Left lung (tissue), 10 donors: ENCODE measurements around the gene CDX2. TPM values are rescaled to one million over a fixed set of nuclear protein-coding genes. Genes with fewer than 3 reads are reported as not detected.

Experiments
- ATAC-seq: fragments of 200-7000 bp; cut with Tn5 transposase; one replicate; pipeline ENCODE4 v1.9.1; 2020; ENCODE audit warnings: moderate library complexity
- DNase-seq, 4 donors: peaks; one replicate each; pipeline ENCODE4 v3.0.0-alpha.2; 2013 to 2020
- H3K27ac ChIP-seq, 2 donors: fragments of 200-600 bp; sonication (generic) in 1 of 2; one replicate each; pipeline versions ENCODE4 v1.5.0 to v1.8.0; 2020 to 2021
- H3K27me3 ChIP-seq, 2 donors: fragments of 200-600 bp; sonication (generic) in 1 of 2; one replicate each; pipeline versions ENCODE4 v1.5.0 to v1.8.0; 2020 to 2021
- H3K36me3 ChIP-seq, 2 donors: fragments of 200-600 bp; sonication (generic) in 1 of 2; one replicate each; pipeline versions ENCODE4 v1.5.0 to v1.8.0; 2020 to 2021
- H3K4me1 ChIP-seq, 2 donors: fragments of 200-600 bp; one replicate each; pipeline ENCODE4 v1.8.0; 2021
- H3K4me3 ChIP-seq, 2 donors: fragments of 200-600 bp; sonication (generic) in 1 of 2; one replicate each; pipeline versions ENCODE4 v1.5.0 to v1.8.0; 2020 to 2021; ENCODE audit warnings: mild to moderate bottlenecking in 1 of 2
- H3K9me3 ChIP-seq, 2 donors: fragments of 200-600 bp; sonication (generic) in 1 of 2; one replicate each; pipeline versions ENCODE4 v1.5.0 to v1.8.0; 2020 to 2021
- intact Hi-C, 2 donors: fragments of 100-400 bp; cut with DNase I; formaldehyde crosslinking; loops; one replicate each; pipeline versions ENCODE4 v1.11.2 to v1.14.2; 2022
- polyA plus RNA-seq, 6 donors: library from polyadenylated mRNA; unstranded; fragments of 120-200 nt; gene quantifications; one replicate each; pipeline ENCODE4 v1.2.1, GENCODE V29; 2013; ENCODE audit not compliant: insufficient read length in 6 of 6
- total RNA-seq, 2 donors: library from RNA; stranded (reverse); fragmentation: NEBNext Ultra II Directional; extraction: Animal tissue kit (Norgen Biotek cat#: 25700); gene quantifications; one replicate each; pipeline ENCODE4 v1.2.1, GENCODE V29; 2021
- TF ChIP-seq, protein P1 (sequence below), 2 donors: fragments of 200-600 bp; sonication (generic) in 1 of 2; IDR thresholded peaks; one replicate each; pipeline versions ENCODE4 v1.5.0 to v1.8.0; 2021; ENCODE audit warnings: antibody characterized with exemption in 2 of 2
- donor health status: DM: no; HTN: yes; CAD: no.
- donor health status: DM: no; HTN: no; CAD: no.

CDX2 gene
- total and polyA plus RNA-seq, 8 donors = not detected

DNA sequence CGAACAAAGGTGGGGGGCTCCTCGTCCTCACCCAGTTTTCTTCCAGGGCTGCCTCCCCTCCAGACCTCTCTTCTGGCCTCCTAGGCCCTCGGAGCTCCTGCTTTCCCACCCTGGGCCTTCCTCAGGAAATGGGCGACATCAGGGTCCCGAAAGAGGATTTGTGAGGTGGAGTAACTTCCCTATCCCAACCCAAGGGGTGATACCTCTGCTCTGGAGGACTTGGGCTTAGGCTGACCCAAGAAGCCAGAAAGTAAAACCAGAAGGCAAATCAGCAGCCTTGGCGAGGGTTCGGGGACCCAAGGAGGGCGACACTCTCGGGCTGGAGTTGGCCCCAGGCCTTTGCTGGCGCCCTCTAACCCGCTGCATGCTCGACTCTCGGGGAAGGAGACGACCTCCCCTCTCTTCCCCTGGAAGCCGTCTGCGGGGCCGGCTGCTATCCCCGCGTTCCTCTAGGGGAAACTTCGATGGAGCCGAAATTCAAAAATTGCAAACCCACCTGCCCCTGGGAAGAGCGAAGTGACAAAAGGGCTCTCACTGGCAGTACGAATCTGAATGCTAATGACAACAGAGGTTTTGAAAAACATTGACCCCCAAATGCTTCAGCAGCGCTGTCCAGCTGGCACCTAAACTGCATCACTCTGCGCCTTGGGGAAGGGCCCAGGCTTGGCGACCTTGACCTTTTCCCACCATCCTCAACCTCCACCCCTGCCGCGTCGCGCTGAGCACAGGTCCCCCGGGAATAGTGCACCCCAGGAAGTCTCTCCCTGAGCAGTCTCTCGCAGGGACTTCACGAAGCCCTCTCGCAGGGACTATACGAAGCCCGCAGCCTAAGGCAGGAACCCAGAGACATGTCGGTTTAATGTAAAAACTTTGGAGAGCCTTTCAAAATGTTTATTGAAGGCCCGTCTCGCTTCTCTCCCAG is 46.9 kb downstream of the CDX2 start:
- intact Hi-C loops = no loop called here
- Histone ChIP-seq H3K27ac (no peak overlapping the region), H3K27me3 (peaks cover 98 to 100% of the 10 kb centered on the region in 2 donors), H3K4me1 (peaks cover 20 to 25% of the 10 kb centered on the region in 2 donors), H3K36me3 (no peaks in the 10 kb centered on the region), H3K4me3 (no peak overlapping the region), H3K9me3 (no peaks in the 10 kb centered on the region)
- ATAC-seq (no peak), DNase-seq (no peak)
- TF ChIP-seq, protein P1, sequence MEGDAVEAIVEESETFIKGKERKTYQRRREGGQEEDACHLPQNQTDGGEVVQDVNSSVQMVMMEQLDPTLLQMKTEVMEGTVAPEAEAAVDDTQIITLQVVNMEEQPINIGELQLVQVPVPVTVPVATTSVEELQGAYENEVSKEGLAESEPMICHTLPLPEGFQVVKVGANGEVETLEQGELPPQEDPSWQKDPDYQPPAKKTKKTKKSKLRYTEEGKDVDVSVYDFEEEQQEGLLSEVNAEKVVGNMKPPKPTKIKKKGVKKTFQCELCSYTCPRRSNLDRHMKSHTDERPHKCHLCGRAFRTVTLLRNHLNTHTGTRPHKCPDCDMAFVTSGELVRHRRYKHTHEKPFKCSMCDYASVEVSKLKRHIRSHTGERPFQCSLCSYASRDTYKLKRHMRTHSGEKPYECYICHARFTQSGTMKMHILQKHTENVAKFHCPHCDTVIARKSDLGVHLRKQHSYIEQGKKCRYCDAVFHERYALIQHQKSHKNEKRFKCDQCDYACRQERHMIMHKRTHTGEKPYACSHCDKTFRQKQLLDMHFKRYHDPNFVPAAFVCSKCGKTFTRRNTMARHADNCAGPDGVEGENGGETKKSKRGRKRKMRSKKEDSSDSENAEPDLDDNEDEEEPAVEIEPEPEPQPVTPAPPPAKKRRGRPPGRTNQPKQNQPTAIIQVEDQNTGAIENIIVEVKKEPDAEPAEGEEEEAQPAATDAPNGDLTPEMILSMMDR (IDR thresholded peaks at IDR 0.05) = no peak

DNA sequence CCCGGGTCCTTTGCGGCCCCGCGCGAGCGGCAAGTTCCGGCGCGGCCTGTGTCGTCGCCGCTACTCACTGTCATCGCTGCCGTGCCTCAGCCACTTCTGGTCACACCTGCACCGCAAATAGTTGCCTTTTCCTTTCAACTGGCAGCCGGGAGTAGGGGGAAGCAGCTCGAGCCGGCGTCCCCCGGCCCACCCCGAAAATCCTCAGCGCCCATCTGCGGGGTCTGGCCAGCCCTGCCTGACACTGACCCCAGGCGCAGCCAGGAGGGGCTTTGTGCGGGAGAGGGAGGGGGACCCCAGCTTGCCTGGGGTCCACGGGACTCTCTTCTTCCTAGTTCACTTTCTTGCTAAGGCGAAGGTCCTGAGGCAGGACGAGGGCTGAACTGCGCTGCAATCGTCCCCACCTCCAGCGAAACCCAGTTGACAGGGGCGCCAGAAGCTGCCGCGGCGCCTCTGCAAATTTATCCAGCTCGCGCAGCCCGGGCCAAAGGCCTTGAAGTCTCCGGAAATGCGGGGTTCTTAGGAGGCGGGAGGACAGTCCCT is 47.6 kb downstream of the CDX2 start:
- Histone ChIP-seq H3K27me3 (peaks cover 98 to 100% of the 10 kb centered on the region in 2 donors), H3K36me3 (no peaks in the 10 kb centered on the region), H3K4me3 (peak overlapping the region; percentile 5 to 24), H3K4me1 (peaks cover 20 to 26% of the 10 kb centered on the region in 2 donors), H3K27ac (no peak overlapping the region), H3K9me3 (no peaks in the 10 kb centered on the region)
- DNase-seq (no peak), ATAC-seq (no peak)
- TF ChIP-seq, protein P1 (IDR thresholded peaks at IDR 0.05) = no peak
- intact Hi-C loops = no loop called here

DNA sequence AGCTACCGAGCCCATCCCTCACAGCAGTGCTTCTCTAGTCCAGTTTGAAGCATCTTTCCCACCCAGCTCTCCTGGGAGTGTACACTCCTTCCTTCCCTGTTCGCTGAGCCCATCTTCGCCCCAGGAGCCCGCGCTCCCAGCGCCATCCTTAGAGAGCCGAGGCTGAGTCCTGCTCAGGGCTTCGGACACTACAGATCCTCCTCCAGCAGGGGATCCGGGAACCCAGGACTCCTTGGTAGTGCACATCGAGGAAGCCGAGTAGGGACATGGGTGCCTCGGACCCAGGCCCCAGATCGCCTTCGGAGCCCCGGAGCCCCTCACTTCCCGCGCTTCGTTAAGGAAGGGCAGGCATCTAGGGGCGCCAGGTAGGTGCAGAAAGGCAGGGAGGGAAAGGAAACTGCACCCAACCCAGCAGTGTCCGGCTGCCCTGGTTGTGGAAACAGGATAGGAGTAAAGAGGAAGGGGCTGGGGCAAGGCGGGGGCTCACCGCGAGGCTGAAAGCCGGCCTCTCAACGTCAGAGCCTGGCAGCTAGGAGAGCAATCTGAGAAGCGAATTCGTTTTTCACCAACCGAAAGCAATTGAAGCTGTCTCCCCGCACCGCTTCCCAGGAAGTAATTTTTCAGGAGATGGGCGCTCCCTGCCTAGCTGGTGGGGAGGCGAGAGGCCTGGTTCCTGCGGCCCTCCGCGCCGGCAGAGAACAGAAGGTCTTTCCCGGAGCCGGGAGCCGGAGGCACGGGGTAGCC is 48.3 kb downstream of the CDX2 start:
- Histone ChIP-seq H3K9me3 (no peaks in the 10 kb centered on the region), H3K27me3 (peaks cover 98 to 100% of the 10 kb centered on the region in 2 donors), H3K27ac (no peak overlapping the region), H3K36me3 (no peaks in the 10 kb centered on the region), H3K4me3 (peak overlapping the region; percentile 5 to 24), H3K4me1 (peaks cover 20 to 26% of the 10 kb centered on the region in 2 donors)
- TF ChIP-seq, protein P1 (IDR thresholded peaks at IDR 0.05) = no peak
- intact Hi-C loops = no loop called here
- DNase-seq (peak in 1 of 4 donors; percentile 29), ATAC-seq (peak; percentile 47)

DNA sequence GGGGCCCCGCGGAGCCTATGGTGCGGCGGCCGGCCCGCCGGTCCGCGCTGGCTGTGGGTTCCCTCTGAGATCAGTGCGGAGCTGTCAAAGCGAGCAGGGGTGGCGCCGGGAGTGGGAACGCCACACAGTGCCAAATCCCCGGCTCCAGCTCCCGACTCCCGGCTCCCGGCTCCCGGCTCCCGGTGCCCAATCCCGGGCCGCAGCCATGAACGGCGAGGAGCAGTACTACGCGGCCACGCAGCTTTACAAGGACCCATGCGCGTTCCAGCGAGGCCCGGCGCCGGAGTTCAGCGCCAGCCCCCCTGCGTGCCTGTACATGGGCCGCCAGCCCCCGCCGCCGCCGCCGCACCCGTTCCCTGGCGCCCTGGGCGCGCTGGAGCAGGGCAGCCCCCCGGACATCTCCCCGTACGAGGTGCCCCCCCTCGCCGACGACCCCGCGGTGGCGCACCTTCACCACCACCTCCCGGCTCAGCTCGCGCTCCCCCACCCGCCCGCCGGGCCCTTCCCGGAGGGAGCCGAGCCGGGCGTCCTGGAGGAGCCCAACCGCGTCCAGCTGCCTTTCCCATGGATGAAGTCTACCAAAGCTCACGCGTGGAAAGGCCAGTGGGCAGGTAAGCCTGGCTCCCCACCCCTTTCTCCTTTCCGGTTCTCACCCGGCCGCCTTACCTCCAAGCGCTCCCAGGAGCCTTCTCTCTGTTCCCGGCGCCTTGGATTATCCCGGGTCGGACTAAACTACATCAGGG is 49.0 kb downstream of the CDX2 start, which contains the start of gene PDX1:
Gene PDX1, plus strand, starts transcription at position 67 of the 743 bp plus-strand sequence. Its CDS starts 139 bp downstream, at position 206.
- DNase-seq = peak in 2 of 4 donors; percentile 34 to 84

More for the DNA sequence above, 49.0 kb downstream of the CDX2 start, which contains the start of gene PDX1:
- ATAC-seq = peak; percentile 86
- intact Hi-C loops = no loop called here
- TF ChIP-seq, protein P1 (IDR thresholded peaks at IDR 0.05) = no peak
- Histone ChIP-seq H3K9me3 (no peaks in the 10 kb centered on the region), H3K36me3 (no peaks in the 10 kb centered on the region), H3K27me3 (peaks cover 100% of the 10 kb centered on the region in 2 donors), H3K4me1 (peaks cover 20 to 26% of the 10 kb centered on the region in 2 donors), H3K4me3 (peak within 1 kb of the TSS in 1 of 2 donors; percentile 24), H3K27ac (no peak within 1 kb of the TSS)
